A673 (cell line): ENCODE data around the gene TPO. TPM values are rescaled to one million over a fixed set of nuclear protein-coding genes. Genes with fewer than 3 reads are reported as not detected.

ENCODE experiments used
- BruUV-seq: library from RNA; stranded (reverse); fragments of 400-500 nt; replicated peaks from 2 replicates; lab custom pipeline; 2021; lab: Mats Ljungman, UMichigan
- CTCF ChIA-PET: fragments of 300-600 bp; sonication (Branson Sonifier 250); formaldehyde crosslinking; loops from one replicate; lab custom pipeline; 2022; ENCODE audit warnings: antibody characterized with exemption; lab: Charles Lee
- POLR2A ChIA-PET: fragments of 300-600 bp; sonication (Branson Sonifier 250); formaldehyde crosslinking; loops from one replicate; lab custom pipeline; 2022; ENCODE audit warnings: antibody characterized with exemption; ENCODE audit not compliant: low non-redundant PET; lab: Charles Lee
- DNase-seq: peaks from one replicate; pipeline ENCODE4 v3.0.0-alpha.2; 2015; ENCODE audit warnings: low spot score
- H3K27ac ChIP-seq: fragments of 200-600 bp; sonication (generic); 2 replicates; pipeline ENCODE4 v1.5.1; 2016; ENCODE audit warnings: mixed run types, low read depth, mild to moderate bottlenecking, mixed read lengths, antibody characterized with exemption, low read length; ENCODE audit not compliant: poor library complexity, severe bottlenecking
- H3K27me3 ChIP-seq: fragments of 200-600 bp; sonication (generic); replicated peaks from 2 replicates; pipeline ENCODE4 v1.6.1; 2017; ENCODE audit warnings: mixed run types, low read depth, mild to moderate bottlenecking, mixed read lengths, antibody characterized with exemption, low read length; ENCODE audit not compliant: insufficient read depth, poor library complexity
- H3K36me3 ChIP-seq: fragments of 200-600 bp; sonication (generic); 2 replicates; pipeline ENCODE4 v1.6.1; 2016; ENCODE audit warnings: mixed run types, mild to moderate bottlenecking, mixed read lengths, antibody characterized with exemption, low read length; ENCODE audit not compliant: insufficient read depth, poor library complexity, severe bottlenecking
- H3K4me1 ChIP-seq: fragments of 200-600 bp; sonication (generic); 2 replicates; pipeline ENCODE4 v1.6.1; 2017; ENCODE audit warnings: mixed run types, mild to moderate bottlenecking, mixed read lengths, antibody characterized with exemption, low read length; ENCODE audit not compliant: insufficient read depth, poor library complexity, severe bottlenecking
- H3K4me3 ChIP-seq: fragments of 200-600 bp; sonication (generic); 2 replicates; pipeline ENCODE4 v1.5.1; 2016; ENCODE audit warnings: low read depth, mixed run types, mild to moderate bottlenecking, mixed read lengths, low read length; ENCODE audit not compliant: poor library complexity, severe bottlenecking
- H3K9me3 ChIP-seq: fragments of 200-600 bp; sonication (generic); 2 replicates; pipeline ENCODE4 v1.6.1; 2016; ENCODE audit warnings: mixed run types, low read depth, mild to moderate bottlenecking, mixed read lengths, antibody characterized with exemption, low read length; ENCODE audit not compliant: poor library complexity, severe bottlenecking
- CTCF ChIP-seq: fragments of 300-800, 200-600 bp; sonication (generic); conservative IDR thresholded peaks from 2 replicates; pipeline ENCODE4 v1.5.1; 2017; ENCODE audit warnings: low read depth, mild to moderate bottlenecking, antibody characterized with exemption, low read length, moderate library complexity, mixed read lengths
- EZH2 ChIP-seq: fragments of 200-600 bp; sonication (generic); IDR thresholded peaks from 2 replicates; pipeline ENCODE4 v1.6.1; 2017; ENCODE audit warnings: borderline replicate concordance, low read depth, mild to moderate bottlenecking, mixed read lengths, antibody characterized with exemption, low read length; ENCODE audit not compliant: poor library complexity, severe bottlenecking
- intact Hi-C: fragments of 100-400 bp; cut with micrococcal nuclease; formaldehyde crosslinking; loops from one replicate; pipeline ENCODE4 v1.10.0; 2022; ENCODE audit not compliant: unreplicated experiment
- total RNA-seq: library from RNA; stranded (reverse); gene quantifications from 2 replicates; pipeline ENCODE4 v1.2.3, GENCODE V29; 2021

Gene TPO
- total RNA-seq, 1 experiment from 2014 or later = not detected

GRCh38 chr2:1393321-1393720, 19.9 kb upstream of the TPO start:
- BruUV-seq = no TSS peak
- no peak overlapping the region for H3K27ac ChIP-seq
- no peak for DNase-seq
- no peak overlapping the region for H3K4me3 ChIP-seq
- H3K36me3 ChIP-seq = no peaks in the 10 kb centered on the region
- no peaks in the 10 kb centered on the region for H3K9me3 ChIP-seq
- POLR2A ChIA-PET = no interaction called here
- intact Hi-C loops = no loop called here
- CTCF ChIA-PET = no interaction called here
- no peaks in the 10 kb centered on the region for H3K4me1 ChIP-seq
- H3K27me3 ChIP-seq = no peaks in the 10 kb centered on the region
- TF ChIP-seq EZH2 (no peak), CTCF (no peak)

GRCh38 chr2:1394709-1395408, 18.4 kb upstream of the TPO start:
- BruUV-seq = no TSS peak
- CTCF ChIA-PET = no interaction called here
- no peak for DNase-seq
- Histone ChIP-seq H3K27ac (no peak overlapping the region), H3K4me3 (no peak overlapping the region), H3K36me3 (no peaks in the 10 kb centered on the region), H3K27me3 (no peaks in the 10 kb centered on the region), H3K9me3 (no peaks in the 10 kb centered on the region), H3K4me1 (no peaks in the 10 kb centered on the region)
- TF ChIP-seq CTCF = no peak
- no peak for TF ChIP-seq EZH2
- intact Hi-C loops = no loop called here
- POLR2A ChIA-PET = no interaction called here

- Histone ChIP-seq H3K4me3 (no peak overlapping the region), H3K4me1 (no peaks in the 10 kb centered on the region), H3K36me3 (no peaks in the 10 kb centered on the region), H3K27me3 (no peaks in the 10 kb centered on the region), H3K9me3 (no peaks in the 10 kb centered on the region), H3K27ac (no peak overlapping the region)
- ChIA-PET CTCF (no interaction called here), POLR2A (no interaction called here)
- DNase-seq = no peak
- no peak for TF ChIP-seq EZH2
- no peak for TF ChIP-seq CTCF
- BruUV-seq = no TSS peak
- intact Hi-C loops = no loop called here
Measured at GRCh38 chr2:1397350-1397749, 15.9 kb upstream of the TPO start.
